IMR-90 (cell line): Measurements from ENCODE around the gene DSC3. TPM values are rescaled to one million over a fixed set of nuclear protein-coding genes. Genes with fewer than 3 reads are reported as not detected.

Experiments
- ATAC-seq: fragments of 200-7000 bp; cut with Tn5 transposase; 2 replicates; pipeline ENCODE4 v1.9.1; 2020; ENCODE audit warnings: low read depth, mild to moderate bottlenecking, moderate library complexity
- BruUV-seq: library from RNA; stranded (reverse); fragments of 400-500 nt; replicated peaks from 2 replicates; lab custom pipeline; 2021; lab: Mats Ljungman, UMichigan
- CTCF ChIA-PET: fragments of 300-600 bp; formaldehyde crosslinking; extraction: SDS; loops from one replicate; lab custom pipeline; 2021; ENCODE audit warnings: antibody characterized with exemption; lab: Yijun Ruan, JAX
- POLR2A ChIA-PET: fragments of 300-600 bp; sonication (Branson Sonifier 250); formaldehyde crosslinking; loops from one replicate; lab custom pipeline; 2022; ENCODE audit warnings: antibody characterized with exemption; ENCODE audit not compliant: unreplicated experiment; lab: Charles Lee
- DNase-seq: peaks from one replicate; pipeline ENCODE4 v3.0.0; 2013
- H2AFZ ChIP-seq: replicated peaks from 2 replicates; pipeline ENCODE3; 2013; ENCODE audit warnings: low read length, mild to moderate bottlenecking; ENCODE audit not compliant: poor library complexity
- H2AK5ac ChIP-seq: 2 replicates; pipeline ENCODE4 v1.6.1; 2013; ENCODE audit warnings: low read depth, low read length, inconsistent platforms
- H2AK9ac ChIP-seq: replicated peaks from 2 replicates; pipeline ENCODE3; 2013; ENCODE audit warnings: mild to moderate bottlenecking, low read depth, low read length, moderate library complexity; ENCODE audit not compliant: poor library complexity
- H2BK120ac ChIP-seq: 2 replicates; pipeline ENCODE4 v1.6.1; 2013; ENCODE audit warnings: low read depth, low read length, inconsistent platforms
- H2BK15ac ChIP-seq: 3 replicates; pipeline ENCODE4 v1.6.1; 2013; ENCODE audit warnings: low read depth, low read length, inconsistent platforms
- H2BK20ac ChIP-seq: 2 replicates; pipeline ENCODE4 v1.6.1; 2013; ENCODE audit warnings: low read depth, mild to moderate bottlenecking, inconsistent platforms, low read length, moderate library complexity
- H2BK5ac ChIP-seq: 2 replicates; pipeline ENCODE4 v1.6.1; 2013; ENCODE audit warnings: mild to moderate bottlenecking, low read depth, low read length, inconsistent platforms; ENCODE audit not compliant: poor library complexity, severe bottlenecking
- H3K14ac ChIP-seq: replicated peaks from 2 replicates; pipeline ENCODE4 v1.6.1; 2013; ENCODE audit warnings: low read depth, low read length, inconsistent platforms
- H3K18ac ChIP-seq: 2 replicates; pipeline ENCODE4 v1.6.1; 2013; ENCODE audit warnings: low read depth, low read length, control low read depth
- H3K23ac ChIP-seq: 2 replicates; pipeline ENCODE4 v1.6.1; 2013; ENCODE audit warnings: low read depth, low read length, inconsistent platforms
- H3K27ac ChIP-seq: 2 replicates; pipeline ENCODE4 v1.5.1; 2013; ENCODE audit warnings: mild to moderate bottlenecking, control low read depth, low read length; ENCODE audit not compliant: insufficient read depth
- H3K27me3 ChIP-seq: 2 replicates; pipeline ENCODE4 v1.6.1; 2013; ENCODE audit warnings: low read length; ENCODE audit not compliant: control insufficient read depth, insufficient read depth
- H3K36me3 ChIP-seq: 2 replicates; pipeline ENCODE4 v1.6.1; 2013; ENCODE audit warnings: low read length, mixed read lengths; ENCODE audit not compliant: control insufficient read depth, insufficient read depth
- H3K4ac ChIP-seq: 2 replicates; pipeline ENCODE4 v1.6.1; 2013; ENCODE audit warnings: low read depth, low read length, inconsistent platforms
- H3K4me1 ChIP-seq: 2 replicates; pipeline ENCODE4 v1.6.1; 2013; ENCODE audit warnings: low read length, mixed read lengths; ENCODE audit not compliant: control insufficient read depth, insufficient read depth
- H3K4me2 ChIP-seq: 2 replicates; pipeline ENCODE4 v1.6.1; 2013; ENCODE audit warnings: low read depth, mild to moderate bottlenecking, control low read depth, low read length, moderate library complexity
- H3K4me3 ChIP-seq: 2 replicates; pipeline ENCODE4 v1.5.1; 2013; ENCODE audit warnings: low read depth, mild to moderate bottlenecking, control low read depth, low read length, moderate library complexity; ENCODE audit not compliant: insufficient read depth
- H3K56ac ChIP-seq: 2 replicates; pipeline ENCODE4 v1.6.1; 2013; ENCODE audit warnings: low read length, inconsistent platforms; ENCODE audit not compliant: insufficient read depth; ENCODE audit errors: extremely low read depth
- H3K79me1 ChIP-seq, 2 experiments: 2 replicates each; pipeline ENCODE4 v1.6.1; 2013; ENCODE audit warnings: low read length in 2 of 2, inconsistent platforms in 1 of 2, low read depth in 1 of 2
- H3K9ac ChIP-seq: 2 replicates; pipeline ENCODE4 v1.6.1; 2013; ENCODE audit warnings: low read depth, low read length, control low read depth
- H3K9me1 ChIP-seq: 2 replicates; pipeline ENCODE4 v1.6.1; 2013; ENCODE audit warnings: low read length, inconsistent platforms; ENCODE audit not compliant: insufficient read depth
- H3K9me3 ChIP-seq: 2 replicates; pipeline ENCODE4 v1.6.1; 2013; ENCODE audit warnings: low read length; ENCODE audit not compliant: control insufficient read depth, insufficient read depth
- H4K20me1 ChIP-seq: 2 replicates; pipeline ENCODE4 v1.6.1; 2013; ENCODE audit warnings: low read length, inconsistent platforms; ENCODE audit not compliant: insufficient read depth
- H4K5ac ChIP-seq: 2 replicates; pipeline ENCODE4 v1.6.1; 2013; ENCODE audit warnings: mild to moderate bottlenecking, low read depth, low read length, control low read depth
- H4K8ac ChIP-seq, 2 experiments: 2 replicates each; pipeline ENCODE4 v1.6.1; 2013; ENCODE audit warnings: low read depth in 2 of 2, low read length in 2 of 2, control low read depth in 1 of 2, inconsistent platforms in 1 of 2
- H4K91ac ChIP-seq: 2 replicates; pipeline ENCODE4 v1.6.1; 2013; ENCODE audit warnings: low read depth, low read length, inconsistent platforms; ENCODE audit not compliant: insufficient read depth
- CEBPB ChIP-seq: IDR thresholded peaks from 2 replicates; pipeline ENCODE4 v1.6.1; 2012; ENCODE audit warnings: low read depth, low read length, improper control_type of control experiment
- MXI1 ChIP-seq: IDR thresholded peaks from 2 replicates; pipeline ENCODE4 v1.6.1; 2012; ENCODE audit warnings: low read depth, mild to moderate bottlenecking, low read length, moderate library complexity, borderline replicate concordance
- WGBS, 2 experiments: methylation state at CpG; one replicate each; pipeline versions ENCODE4 v1.1.5 to v1.1.7; 2013; ENCODE audit warnings: missing lambda C conversion rate in 2 of 2; ENCODE audit not compliant: insufficient read length in 1 of 2; ENCODE audit errors: extremely low coverage in 2 of 2; 5-methylcytosine and 5-hydroxymethylcytosine counted together
- dilution Hi-C: fragments of 300-500 bp; cut with HindIII; formaldehyde crosslinking; loops from one replicate; pipeline ENCODE4 v1.14.3; 2018; ENCODE audit warnings: low sequenced_read_pairs; ENCODE audit not compliant: unreplicated experiment
- in situ Hi-C: fragments of 300-500 bp; cut with MboI; formaldehyde crosslinking; loops from 3 replicates; pipeline ENCODE4 v1.14.3; 2019; ENCODE audit warnings: low sequenced_read_pairs, inconsistent platforms, mixed read lengths
- intact Hi-C: fragments of 100-400 bp; cut with micrococcal nuclease; formaldehyde crosslinking; loops from 2 replicates; pipeline ENCODE4 v1.10.0; 2022
- polyA plus RNA-seq, 3 experiments: library from polyadenylated mRNA; depleted of rRNA; stranded (reverse); fragments of >200 nt; gene quantifications; 2 replicates each; pipeline ENCODE4 v1.2.3, GENCODE V29; 2012; ENCODE audit warnings: low replicate concordance in 1 of 3
- total RNA-seq: library from RNA; depleted of rRNA; stranded (reverse); fragments of >200 nt; gene quantifications from 2 replicates; pipeline ENCODE4 v1.2.3, GENCODE V29; 2012

The DSC3 gene
- total and polyA plus RNA-seq, 2 of the 4 experiments (the other 2 are of a cell fraction), result under 0.01 to 0.09 TPM

GRCh38 chr18:30985753-30986152 lies 56.8 kb downstream of the DSC3 start:
- no peak overlapping the region for H3K9ac ChIP-seq
- H3K9me3 ChIP-seq, result no peaks in the 10 kb centered on the region
- no peaks in the 10 kb centered on the region for H3K79me1 ChIP-seq
- H2AFZ ChIP-seq, result no peak overlapping the region
- H4K8ac ChIP-seq, result no peak overlapping the region
- no peak overlapping the region for H3K4me2 ChIP-seq
- H2AK5ac ChIP-seq, result no peak overlapping the region
- H3K27me3 ChIP-seq, result no peaks in the 10 kb centered on the region
- no peak overlapping the region for H4K5ac ChIP-seq
- ChIA-PET CTCF (no interaction called here), POLR2A (no interaction called here)
- DNase-seq, result no peak
- no peak overlapping the region for H3K23ac ChIP-seq
- H2BK15ac ChIP-seq, result no peak overlapping the region
- no peaks in the 10 kb centered on the region for H4K20me1 ChIP-seq
- no peak for TF ChIP-seq MXI1
- TF ChIP-seq CEBPB, result no peak
- no TSS peak for BruUV-seq
- no peaks in the 10 kb centered on the region for H3K4me1 ChIP-seq
- no peak overlapping the region for H3K4me3 ChIP-seq
- H3K9me1 ChIP-seq, result no peaks in the 10 kb centered on the region
- 80% methylated on average over 6 of the region's 12 CpGs; no CpG with 5 or more reads in 1 of the 2 experiments for WGBS, 2 experiments
- H3K56ac ChIP-seq, result no peak overlapping the region
- H2AK9ac ChIP-seq, result no peak overlapping the region
- intact Hi-C loops, result no loop called here
- H4K91ac ChIP-seq, result no peak overlapping the region
- no peak overlapping the region for H3K4ac ChIP-seq
- no peak for ATAC-seq
- no peak overlapping the region for H2BK5ac ChIP-seq
- H3K14ac ChIP-seq, result no peak overlapping the region
- no peaks in the 10 kb centered on the region for H3K36me3 ChIP-seq
- in situ Hi-C loops, result no loop called here
- no peak overlapping the region for H3K27ac ChIP-seq
- H2BK120ac ChIP-seq, result no peak overlapping the region
- H2BK20ac ChIP-seq, result no peak overlapping the region
- dilution Hi-C loops, result no loop called here
- no peak overlapping the region for H3K18ac ChIP-seq
